Stimulated activated CD8-positive, alpha-beta memory T cell treated with anti-CD3 and anti-CD28 coated beads, Interleukin-2, amount 100 ng/mL, for 48 hours (primary cell): ENCODE data around the gene SLC15A3.
A peak's percentile ranks its signal among the peaks of the same experiment; 100 is the strongest.
"Not testable (repeated sequence)": the region's sequence is repeated elsewhere in the genome, so short reads cannot be mapped to it uniquely, and the experiment has no call there.

Experiments used
- DNase-seq, 2 donors: peaks; one replicate each; pipeline ENCODE4 v3.0.0-alpha.2; 2020; ENCODE audit warnings: low read depth in 2 of 2

Gene SLC15A3

DNA sequence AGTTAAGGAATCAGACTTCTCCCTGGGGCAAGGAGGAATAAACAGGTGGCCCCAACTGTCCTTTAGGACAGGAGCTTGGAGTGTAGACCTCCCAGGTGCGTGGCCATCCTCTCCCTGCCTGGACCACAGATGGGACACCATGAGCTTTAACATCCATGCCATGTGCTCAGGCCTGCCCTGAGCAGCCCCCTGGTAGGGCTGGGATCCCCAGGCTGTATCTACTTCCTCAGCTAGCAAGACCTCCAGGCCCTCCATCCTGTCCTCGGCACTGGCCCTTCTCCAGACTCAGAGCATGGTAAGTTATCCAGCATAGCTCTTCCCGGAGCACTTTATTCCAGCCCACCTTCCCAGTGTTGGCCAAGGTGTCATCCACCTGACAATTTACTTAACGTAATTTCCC, 25.2 kb upstream of the SLC15A3 start:
- DNase-seq: no peak

DNA sequence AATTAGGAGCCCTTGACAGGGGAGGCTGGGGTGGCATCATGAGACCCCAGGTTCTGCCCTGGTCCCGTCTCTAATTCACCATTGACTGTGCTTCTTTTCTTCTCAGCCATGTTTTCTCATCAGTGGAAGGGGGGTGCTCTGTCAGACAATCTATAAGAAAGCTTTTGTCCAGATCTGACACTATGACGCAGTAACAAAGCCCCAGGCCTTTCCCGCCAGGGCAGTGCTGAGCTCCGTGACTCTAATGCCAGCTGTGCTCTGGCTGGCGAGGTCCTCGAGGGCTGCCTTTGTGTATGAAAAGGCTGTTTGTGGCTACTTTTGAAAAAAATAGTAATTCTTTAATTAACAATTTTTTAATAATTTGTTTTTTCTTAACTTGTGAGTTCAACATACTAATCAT, 22.8 kb upstream of the SLC15A3 start:
- no peak for DNase-seq

DNA sequence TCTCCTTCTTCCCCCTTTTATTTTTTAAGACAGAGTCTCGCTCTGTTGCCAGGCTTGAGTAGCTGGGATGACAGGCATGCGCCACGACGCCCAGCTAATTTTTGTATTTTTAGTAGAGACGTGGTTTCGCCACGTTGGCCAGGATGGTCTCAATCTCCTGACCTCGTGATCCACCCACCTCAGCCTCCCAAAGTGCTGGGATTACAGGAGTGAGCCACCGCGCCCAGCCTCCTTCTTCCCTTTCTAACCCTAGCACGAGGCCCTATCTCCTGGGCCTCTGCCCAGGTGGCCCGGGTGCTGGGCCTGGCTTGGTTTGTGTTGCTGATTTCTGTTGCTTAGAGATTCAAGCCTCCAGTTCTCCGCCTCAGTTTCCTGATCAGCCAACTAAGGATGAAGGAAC, 22.3 kb upstream of the SLC15A3 start:
- DNase-seq: not testable (repeated sequence)

DNA sequence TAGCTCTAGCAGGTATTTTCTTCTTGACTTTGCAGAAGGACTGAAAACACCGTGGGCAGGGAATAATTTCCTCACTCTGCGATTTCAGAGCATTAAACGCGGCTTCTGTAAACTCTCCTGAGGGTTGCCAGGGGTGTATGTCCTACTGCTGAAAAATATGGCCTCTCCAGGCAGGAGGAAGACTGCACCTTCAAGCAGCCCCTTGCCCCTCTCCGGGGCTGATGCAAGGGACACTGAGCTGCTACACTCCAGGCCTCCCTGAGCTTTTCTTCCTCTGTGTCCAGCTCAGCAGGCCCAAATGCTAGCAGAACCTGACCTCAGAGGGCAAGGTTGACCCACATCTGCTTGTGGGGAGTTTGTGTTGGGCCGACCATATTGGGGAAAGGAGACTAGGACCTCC, 21.7 kb upstream of the SLC15A3 start:
- no peak for DNase-seq

DNA sequence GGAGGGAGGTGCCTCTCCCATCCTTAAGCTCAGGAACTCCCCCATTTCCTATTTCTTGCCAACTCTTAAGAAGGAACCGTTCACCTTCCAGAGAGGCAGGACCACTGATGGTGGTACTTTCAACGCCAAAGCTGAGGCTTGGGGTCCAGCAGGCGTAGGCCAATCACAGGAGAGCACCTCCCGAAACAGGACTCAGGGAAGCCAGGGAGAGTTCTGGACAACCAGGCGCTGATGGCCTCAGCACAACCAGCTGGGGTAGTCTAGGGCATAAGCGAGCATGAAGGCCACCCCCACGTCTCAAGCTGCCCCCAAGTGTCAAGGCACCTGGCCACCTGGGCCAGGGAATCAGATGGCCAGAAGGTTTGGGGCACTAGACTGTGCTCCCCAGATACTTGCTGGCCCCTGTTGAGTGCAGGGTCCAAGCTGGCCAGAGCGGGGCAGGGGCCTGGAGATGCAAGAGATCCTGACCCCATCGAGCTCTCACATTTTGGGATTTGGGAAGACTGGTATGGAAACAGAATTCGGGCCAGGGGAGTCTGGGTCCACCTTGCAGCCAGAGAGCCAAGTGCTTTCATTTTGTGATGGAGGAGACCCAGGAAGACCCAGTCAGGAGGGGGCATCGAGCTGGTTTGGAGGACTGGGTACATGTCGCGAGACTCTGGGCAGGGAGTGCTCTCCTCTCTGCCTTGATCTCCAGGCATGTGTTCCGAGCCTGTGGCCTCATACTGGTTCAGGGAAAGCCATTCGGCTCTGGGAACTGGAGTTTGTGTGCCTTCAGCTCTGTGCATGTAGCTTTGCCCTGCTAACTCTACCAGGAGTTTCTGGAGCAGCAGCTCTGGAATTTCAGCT, 20.4 kb upstream of the SLC15A3 start:
- DNase-seq: no peak

DNA sequence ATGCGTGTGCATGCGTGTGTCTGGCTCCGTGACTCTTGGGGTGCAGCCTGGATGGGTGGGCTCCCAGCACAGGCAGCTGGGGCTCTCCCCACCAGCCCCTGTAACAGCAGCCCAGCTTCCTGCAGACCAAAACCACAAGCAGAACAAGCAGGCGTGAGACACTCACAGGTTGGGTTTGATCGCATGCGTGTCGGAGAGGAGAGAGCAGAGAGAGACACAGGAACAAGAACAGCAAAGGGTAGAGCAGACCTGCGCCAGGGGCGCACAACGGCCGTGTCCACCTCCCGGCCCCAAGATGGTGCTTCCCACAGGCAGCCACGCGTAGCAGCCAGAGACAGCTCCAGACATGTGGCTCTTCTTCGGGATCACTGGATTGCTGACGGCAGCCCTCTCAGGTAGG, 19.5 kb upstream of the SLC15A3 start, which contains the start of gene CD6:
CD6 (plus strand) TSS at position 161 of the 400 bp plus-strand sequence; CDS start at position 347, 186 bp downstream.
- no peak for DNase-seq

DNA sequence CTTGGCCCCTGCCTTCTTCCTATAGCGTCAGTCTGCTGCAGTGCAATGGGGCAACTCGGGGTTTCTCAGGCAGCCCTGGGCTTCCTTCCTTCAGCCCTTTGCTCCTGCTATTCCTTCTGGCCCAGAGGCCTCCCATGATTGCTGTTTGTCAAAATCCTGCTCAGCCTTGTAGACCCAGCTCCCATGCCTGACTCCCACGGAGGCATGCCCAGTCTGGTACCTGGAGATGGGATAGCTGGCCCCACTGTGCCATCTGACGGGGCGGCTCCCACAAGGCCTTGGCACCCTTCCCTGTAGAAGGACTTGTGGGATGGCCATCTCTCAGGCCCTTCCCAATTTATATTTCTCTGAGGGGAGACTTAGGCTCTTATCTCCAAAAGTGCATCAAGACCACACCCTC, 18.9 kb upstream of the SLC15A3 start:
- no peak for DNase-seq

DNA sequence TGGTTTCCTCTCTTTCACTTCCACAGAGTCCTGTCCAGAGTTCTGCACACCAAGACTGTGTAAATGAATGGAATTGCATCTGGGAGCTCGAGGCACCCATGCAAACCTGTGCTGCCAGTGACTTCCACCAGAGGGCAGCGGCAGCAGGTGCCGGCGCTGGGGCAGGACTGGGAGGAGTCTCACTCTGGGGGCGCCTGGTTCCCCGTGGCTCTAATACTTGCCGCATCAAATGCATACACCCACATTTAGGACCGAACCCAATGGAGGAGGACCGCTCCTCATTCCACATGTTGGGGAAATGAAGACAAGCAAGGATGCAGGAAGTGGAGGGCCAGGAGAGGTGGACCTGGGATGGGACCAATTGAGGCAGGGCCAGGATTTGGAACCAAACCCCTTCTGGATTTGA, 18.4 kb upstream of the SLC15A3 start:
- DNase-seq: peak; percentile 71 to 77

DNA sequence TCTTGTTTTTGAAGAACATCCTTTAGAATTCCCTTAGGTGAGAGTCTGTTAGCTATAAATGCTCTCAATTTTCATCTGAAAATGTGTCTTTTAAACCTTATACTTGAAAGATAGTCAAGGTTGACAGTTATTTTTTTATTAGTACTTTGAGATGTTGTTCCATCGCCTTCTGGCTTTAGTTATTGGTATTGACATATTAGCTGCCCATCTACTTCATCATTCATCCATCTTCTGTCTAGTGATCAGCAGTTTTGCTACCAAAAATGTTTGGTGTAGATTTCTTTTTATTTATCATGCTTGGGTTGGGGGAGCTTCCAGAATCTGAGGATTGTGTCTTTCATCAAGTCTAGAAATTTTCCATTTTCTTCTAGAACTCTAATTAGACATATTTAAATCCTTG, 16.2 kb upstream of the SLC15A3 start:
- no peak for DNase-seq

DNA sequence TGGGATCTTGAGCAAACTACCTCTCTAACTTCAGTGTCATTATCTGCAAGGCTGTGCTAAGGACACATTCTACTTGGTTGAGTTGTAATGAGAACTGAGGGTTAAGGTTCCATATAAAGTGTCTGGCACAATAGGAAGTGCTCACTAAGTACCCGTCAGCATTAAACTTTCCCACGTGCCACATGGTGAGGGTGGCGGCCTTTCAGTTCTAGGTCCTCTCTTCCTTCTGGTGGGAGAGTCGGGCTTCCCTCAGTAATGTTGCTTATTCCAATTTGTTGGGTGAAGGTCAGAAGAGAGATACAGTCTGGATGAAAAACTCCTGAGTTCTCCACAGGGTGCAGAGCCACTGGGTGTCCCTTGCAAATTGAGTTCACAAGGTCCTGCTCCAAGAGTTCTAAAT, 14.9 kb upstream of the SLC15A3 start:
- no peak for DNase-seq

DNA sequence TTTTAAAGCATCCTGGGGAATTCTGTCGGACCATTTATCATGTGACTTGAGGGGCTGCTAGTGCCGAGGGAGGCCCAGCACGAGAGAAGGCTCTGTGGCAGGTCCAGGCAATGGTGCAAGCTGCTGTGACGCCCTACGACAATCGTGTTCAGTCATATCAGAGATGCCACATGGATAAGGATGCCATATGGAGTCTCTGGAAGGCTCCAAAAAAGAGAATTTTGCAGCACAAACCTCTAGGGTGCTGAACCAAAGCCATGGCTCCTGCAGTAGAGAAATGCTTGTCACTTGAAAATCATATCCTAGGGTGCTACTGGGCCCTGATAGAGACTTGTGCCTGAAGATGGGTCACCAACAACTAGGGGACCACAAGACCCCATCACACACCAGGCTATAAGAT, 12.8 kb upstream of the SLC15A3 start:
- no peak for DNase-seq

DNA sequence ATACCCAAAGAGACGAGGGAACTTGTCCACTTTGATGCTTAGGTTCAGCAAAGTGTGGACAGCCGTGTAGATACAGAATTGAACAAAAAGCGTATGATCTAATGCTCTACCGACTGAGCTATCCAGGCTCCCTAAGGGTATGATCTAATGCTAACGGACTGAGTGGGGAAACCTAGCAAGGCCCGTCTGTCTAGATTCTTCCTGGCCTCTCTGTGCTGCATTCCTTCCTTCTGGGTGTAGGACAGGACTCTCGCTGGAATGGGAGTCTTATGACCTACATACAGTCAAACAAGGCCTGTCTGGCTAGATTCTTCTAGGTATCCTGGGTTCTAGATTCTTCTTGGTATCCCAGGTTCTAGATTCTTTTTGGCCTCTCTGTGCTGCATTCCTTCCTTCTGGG, 8.4 kb upstream of the SLC15A3 start:
- no peak for DNase-seq

DNA sequence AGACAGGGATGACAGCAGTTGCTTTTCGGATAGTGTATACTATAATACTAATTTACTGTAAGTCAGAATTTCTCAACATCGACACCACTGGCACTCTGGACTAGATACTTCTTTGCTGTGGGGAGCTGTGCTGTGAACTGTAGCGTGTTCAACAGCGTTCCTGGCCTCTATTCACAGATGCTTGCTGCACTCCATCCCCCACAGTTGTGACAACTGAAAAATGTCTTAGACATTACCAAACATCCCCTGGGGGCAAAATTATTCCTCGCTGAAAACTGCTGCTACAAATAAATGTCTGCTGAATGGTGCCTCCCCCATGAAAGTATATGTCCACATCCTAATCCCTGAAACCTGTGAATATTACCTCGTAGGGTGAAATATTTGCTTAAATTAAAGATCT, 7.5 kb upstream of the SLC15A3 start:
- no peak for DNase-seq

DNA sequence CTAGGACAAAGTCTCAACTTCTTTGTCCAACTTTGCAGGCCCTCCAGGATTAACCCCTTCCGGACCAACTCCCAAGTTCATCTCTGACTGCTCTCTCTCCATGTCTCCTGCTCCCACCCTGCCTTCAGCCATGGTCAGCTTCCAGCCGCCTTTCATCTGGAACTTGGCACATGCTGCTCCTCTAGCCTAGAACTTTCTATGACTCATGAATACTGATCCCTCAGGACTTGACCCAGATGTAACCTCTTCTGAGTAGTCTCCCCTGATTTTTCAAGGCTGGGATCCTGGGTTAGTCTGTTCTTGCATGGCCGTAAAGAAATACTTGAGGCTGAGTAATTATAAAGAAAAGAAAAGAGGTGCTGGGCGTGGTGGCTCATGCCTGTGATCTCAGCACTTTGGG, 5.2 kb upstream of the SLC15A3 start:
- DNase-seq: no peak

DNA sequence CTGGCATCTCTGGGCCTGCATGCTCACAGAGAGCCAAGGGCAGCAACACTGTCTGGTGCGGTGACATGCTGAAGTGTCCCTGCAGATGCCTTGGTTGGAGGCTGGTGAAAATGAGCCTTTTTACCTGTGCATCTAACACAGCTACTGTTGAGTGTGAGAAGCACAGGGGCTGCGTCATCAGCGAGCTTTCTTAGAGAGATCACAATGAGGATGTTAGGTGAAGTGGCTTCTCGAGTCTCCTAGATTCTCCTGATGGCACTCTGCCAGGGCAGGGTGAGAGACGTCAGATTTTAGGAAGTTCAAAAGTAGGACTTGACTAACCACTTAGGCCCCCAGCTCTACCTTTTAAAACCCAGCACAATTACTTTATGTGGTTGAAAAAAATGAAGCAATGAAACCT, 3.6 kb upstream of the SLC15A3 start:
- DNase-seq: no peak

DNA sequence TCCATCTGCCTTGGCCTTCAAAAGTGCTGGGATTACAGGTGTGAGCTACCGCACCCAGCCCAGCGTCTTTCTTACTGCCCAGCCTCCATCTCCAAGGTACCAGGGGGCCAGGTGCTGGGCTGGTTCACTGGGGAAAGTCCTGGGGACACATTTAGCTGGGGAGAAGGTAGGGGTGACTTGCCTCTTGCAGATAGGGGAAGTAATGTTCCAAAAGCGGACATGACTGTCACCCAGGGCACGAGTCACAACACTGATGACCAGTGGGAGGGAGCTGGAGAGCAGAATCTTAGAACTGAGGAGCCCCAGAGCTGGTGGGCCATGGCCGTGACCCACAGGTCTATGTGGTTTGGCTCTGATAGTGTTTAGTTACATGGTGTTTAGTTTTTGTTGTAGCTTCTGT, 2.4 kb upstream of the SLC15A3 start:
- no peak for DNase-seq

DNA sequence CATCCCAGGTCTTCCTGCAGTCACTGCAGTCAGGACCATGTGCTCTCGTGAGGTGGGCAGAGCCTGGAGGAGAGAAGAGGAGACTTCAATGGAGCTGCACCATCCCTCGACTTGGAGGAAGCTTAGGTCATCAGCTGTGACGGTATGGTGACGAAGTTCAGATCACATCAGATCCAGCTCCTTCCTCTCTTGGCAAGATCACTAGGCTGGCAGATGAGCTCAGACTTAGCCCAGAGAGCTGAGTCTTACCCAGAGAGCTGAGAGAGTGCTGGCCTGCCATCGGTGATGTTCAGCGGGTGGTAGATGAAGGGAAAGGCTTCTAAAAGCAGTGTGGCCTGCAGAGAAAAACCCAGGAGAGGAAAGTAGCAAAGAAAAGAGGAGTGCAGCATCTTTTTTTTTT, 1.8 kb upstream of the SLC15A3 start:
- DNase-seq: no peak

DNA sequence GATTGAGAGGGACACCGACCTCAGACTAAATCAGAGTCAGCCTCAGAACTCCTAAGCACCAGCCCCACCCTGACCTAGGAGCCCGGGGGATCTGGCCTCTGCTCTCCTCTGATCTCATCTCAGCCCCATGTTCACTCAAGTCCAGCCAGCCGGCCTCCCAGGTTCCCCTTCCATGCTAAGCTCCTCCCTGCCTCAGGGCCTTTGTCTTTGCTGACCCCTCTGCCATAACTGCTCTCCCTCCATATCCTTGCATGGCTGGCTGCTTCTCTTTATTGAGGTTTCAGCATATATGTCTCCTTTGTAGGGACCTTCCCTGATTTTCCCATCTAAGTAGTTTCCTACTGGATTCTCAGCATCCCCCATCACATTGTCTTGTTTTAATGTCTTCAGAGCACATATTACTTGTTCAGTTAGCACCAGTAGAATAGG, 780 bp upstream of the SLC15A3 start:
- DNase-seq: no peak

DNA sequence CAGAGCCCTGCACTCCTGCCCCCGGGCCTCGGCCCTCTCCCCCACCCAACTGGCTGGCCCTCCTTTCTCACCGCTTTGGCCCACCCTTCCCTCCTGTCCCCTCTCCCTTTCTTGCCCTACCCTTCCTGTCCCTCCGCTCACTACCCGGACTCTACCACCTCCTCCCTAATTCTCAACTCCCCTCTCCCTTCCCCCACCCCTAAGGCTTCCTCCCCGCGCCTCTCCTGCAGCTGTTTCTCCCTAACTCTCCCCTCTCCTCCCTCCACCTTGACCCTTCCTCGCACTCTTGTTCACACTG, 421 bp downstream of the SLC15A3 start:
- DNase-seq: no peak

DNA sequence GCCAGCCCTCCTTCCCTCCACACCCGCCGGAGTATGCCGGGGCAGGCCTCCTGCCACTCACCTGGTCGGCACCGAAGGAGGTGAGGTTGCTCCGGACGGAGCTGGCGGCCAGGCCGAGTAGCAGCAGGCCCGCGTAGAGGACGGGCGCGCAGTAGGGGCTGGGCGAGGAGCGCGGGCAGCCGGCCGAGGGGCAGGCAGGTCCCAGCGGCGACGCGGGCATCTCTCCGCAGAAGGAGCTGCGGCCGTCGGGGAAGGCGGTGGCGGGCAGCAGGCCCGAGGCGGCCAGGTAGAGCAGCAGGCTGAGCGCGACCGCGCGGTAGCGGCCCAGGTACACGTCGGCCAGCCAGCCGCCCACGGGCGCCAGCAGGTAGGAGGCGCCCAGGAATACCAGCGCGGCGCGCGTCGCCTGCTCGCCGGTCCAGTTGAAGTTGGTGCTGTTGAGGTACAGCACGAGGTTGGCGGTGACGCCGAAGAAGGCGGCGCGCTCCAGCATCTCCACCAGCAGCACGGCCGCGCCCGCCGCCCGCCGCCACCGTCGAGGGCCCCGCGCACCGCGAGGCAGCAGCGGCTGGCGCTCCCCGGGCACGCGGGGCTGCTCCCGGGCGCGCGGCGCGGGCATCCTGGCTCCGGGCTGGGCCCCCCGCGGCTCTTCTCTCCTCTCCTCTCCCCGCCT, 907 bp downstream of the SLC15A3 start:
- no peak for DNase-seq

DNA sequence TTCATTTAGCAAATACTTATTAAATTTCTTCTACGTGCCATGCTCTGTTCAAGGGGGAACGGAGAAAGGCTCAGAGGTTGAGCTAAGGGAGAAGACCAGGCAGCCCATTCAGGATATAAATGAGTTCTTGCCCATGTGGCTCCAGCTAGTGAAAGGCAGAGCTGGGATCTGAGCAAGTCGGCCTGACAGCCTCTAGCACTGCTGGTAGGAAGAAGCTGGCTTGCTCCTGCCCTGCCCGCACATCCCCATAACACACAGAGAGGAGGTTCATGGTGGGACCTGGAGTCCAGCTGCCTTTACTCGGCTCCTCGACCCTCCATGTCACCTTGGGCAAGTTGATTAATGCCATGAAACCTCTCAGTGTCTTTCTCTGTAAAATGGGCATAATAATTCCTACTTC, 2.0 kb downstream of the SLC15A3 start:
- DNase-seq: no peak

DNA sequence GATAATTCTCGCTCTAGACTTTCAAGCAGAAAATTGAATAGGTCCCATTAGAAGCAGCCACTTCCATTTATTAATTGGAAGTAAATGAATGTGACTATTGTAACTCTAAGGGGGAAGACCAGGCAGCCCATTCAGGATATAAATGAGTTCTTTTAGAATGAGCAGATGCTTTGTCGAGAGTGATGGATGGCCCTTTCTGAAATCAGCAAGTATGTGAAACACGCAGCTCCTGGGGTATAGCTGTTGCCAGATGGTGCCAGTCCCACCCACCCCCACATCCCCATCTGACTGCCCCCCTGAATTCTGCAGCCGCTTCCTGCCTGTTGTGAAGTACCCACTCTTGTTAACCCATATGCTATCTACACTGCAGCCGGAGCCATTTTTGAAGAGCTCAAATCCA, 3.7 kb downstream of the SLC15A3 start:
- DNase-seq: no peak

DNA sequence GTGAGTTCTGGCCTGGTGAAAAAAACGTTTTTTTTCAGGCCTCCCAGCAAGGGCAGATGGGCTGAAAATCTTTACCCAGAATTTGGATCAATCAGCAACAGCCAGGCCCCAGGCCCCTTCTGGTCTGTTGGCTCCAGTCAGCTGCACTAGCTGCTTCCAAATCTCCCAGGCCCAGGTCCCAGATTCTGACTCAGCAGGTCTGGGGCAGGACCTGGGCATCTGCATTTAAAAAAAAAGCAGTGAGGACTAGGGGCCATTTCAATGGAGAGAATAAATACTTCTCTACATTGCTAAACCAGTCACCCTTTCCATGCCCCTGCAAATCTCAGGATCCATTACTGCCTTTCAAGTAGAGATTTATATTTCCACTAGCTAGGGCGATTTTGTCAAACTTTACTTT, 4.3 kb downstream of the SLC15A3 start:
- DNase-seq: no peak
